Uterus (tissue), 2 donors: Measurements from ENCODE around the gene FCN1.

Experiments
- CTCF ChIP-seq, 4 experiments: fragments of 200-600 bp in 2 of 4; fragments of 450-650 bp in 2 of 4; sonication (generic) in 2 of 4; IDR thresholded peaks; one replicate each; pipeline ENCODE4 v1.5.1; 2016 to 2019; ENCODE audit warnings: antibody characterized with exemption in 4 of 4, mild to moderate bottlenecking in 2 of 4, moderate library complexity in 1 of 4
- POLR2A ChIP-seq, 2 donors: fragments of 450-650 bp; IDR thresholded peaks; one replicate each; pipeline ENCODE4 v1.6.1; 2016; ENCODE audit warnings: antibody characterized with exemption in 2 of 2, mild to moderate bottlenecking in 1 of 2, moderate library complexity in 1 of 2

DNA sequence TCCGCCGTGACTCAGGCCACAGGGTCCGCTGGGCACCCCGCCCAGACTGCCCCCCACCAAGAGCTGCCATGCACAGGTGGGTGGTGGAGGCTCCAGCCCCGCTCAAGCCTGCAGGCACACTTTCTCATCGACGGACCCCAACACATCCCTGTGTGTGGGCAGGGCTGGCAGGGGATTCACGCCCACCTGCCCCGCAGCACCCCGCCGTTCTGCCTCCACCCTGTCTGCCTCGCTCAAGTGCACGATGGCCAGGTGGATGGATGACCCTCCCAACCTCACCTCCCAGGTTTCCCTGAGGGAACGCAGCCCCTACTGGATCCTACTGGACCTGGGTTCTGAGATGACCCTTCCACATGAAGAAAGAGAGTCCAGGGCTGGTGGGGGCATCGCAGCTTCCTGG lies 26.1 kb upstream of the FCN1 start:
- no peak for TF ChIP-seq CTCF (IDR thresholded peaks at IDR 0.05)
- no peak for TF ChIP-seq POLR2A (IDR thresholded peaks at IDR 0.05)
